22Rv1 (cell line): ENCODE data around the gene LCLAT1.

Experiments
- CTCF ChIP-seq: fragments of 450-650 bp; IDR thresholded peaks from 2 replicates; pipeline ENCODE4 v1.5.1; 2017; ENCODE audit warnings: mild to moderate bottlenecking
- ZFX ChIP-seq: fragments of 450-650 bp; IDR thresholded peaks from 2 replicates; pipeline ENCODE4 v1.6.1; 2017; ENCODE audit warnings: antibody characterized with exemption, borderline replicate concordance

- no peak for TF ChIP-seq CTCF
- no peak for TF ChIP-seq ZFX
Measured at GRCh38 chr2:30463535-30463934, 16.5 kb downstream of the LCLAT1 start.
